ENCODE data around the gene UBIAD1. TPM values are rescaled to one million over a fixed set of nuclear protein-coding genes. Genes with fewer than 3 reads are reported as not detected.

UBIAD1 gene
- total and polyA plus RNA-seq, 2 experiments from 2014 or later: 13.7 to 31.6 TPM

GRCh38 chr1:11286735-11287410 is 13.9 kb downstream of the UBIAD1 start:
- H3K4me3 Mint-ChIP-seq: peak overlapping the region; percentile 60

More at GRCh38 chr1:11286735-11287410, 13.9 kb downstream of the UBIAD1 start:
- Mint-ChIP-seq H3K27ac (peak overlapping the region; percentile 87), H3K27me3 (ENCODE audit: insufficient read depth, low read depth, poor library complexity) (peaks cover 3% of the 10 kb centered on the region), H3K9me3 (no peaks in the 10 kb centered on the region), H3K36me3 (ENCODE audit: low read depth) (peaks cover 52% of the 10 kb centered on the region), H3K4me1 (peaks cover 39% of the 10 kb centered on the region)
- peak; percentile 83 for DNase-seq (ENCODE audit: low spot score)
- peaks cover 25% of the 10 kb centered on the region for H3F3A ChIP-seq (replicated peaks; ENCODE audit: low read depth)
- peak; percentile 90 for ATAC-seq
- H3K79me2 ChIP-seq (replicated peaks; ENCODE audit: insufficient read depth): peaks cover 54% of the 10 kb centered on the region
- no peaks in the 10 kb centered on the region; the same call in 1 of the 2 replicates for H4K20me1 ChIP-seq (replicated peaks; ENCODE audit: insufficient read depth)
- no peaks in the 10 kb centered on the region for H3K36me3 ChIP-seq (ENCODE audit: insufficient read depth)
- H3K4me2 ChIP-seq: peak overlapping the region; percentile 42
- peak overlapping the region; percentile 14; the same call in 1 of the 2 replicates for H3K4me3 ChIP-seq
- H3K27ac ChIP-seq (ENCODE audit: low read depth): peak overlapping the region; percentile 81
- no peaks in the 10 kb centered on the region for H3K9me2 ChIP-seq (ENCODE audit: insufficient read depth)
- H3K4me1 ChIP-seq (ENCODE audit: insufficient read depth): peaks cover 39% of the 10 kb centered on the region
- H2AFZ ChIP-seq: no peak overlapping the region
- TF ChIP-seq ETS1 (IDR thresholded peaks at IDR 0.05): no peak
- TF ChIP-seq ZNF331 (CRISPR knock-in tag; IDR thresholded peaks at IDR 0.05; ENCODE audit: low read depth): no peak
- TF ChIP-seq CREB1 (CRISPR knock-in tag; IDR thresholded peaks at IDR 0.05; ENCODE audit: low read depth): no peak
- TF ChIP-seq JUNB (IDR thresholded peaks at IDR 0.05; ENCODE audit: unreplicated experiment): no peak
- TF ChIP-seq REST (IDR thresholded peaks at IDR 0.05; ENCODE audit: unreplicated experiment): no peak
- no peak for TF ChIP-seq ZNF462 (CRISPR knock-in tag; IDR thresholded peaks at IDR 0.05)
- no peak for TF ChIP-seq STAT1 (IDR thresholded peaks at IDR 0.05; ENCODE audit: unreplicated experiment)
- TF ChIP-seq CTCF (conservative IDR thresholded peaks at IDR 0.05; ENCODE audit: low read depth in 2 of 2): no peak
- TF ChIP-seq POLR2AphosphoS5 (IDR thresholded peaks at IDR 0.05; ENCODE audit: low read depth): no peak
- no peak for TF ChIP-seq ZNF114 (CRISPR knock-in tag; IDR thresholded peaks at IDR 0.05)
- no peak for TF ChIP-seq EZH2 (IDR thresholded peaks at IDR 0.05; ENCODE audit: low read depth, unreplicated experiment)
- TF ChIP-seq EZH2phosphoT487 (IDR thresholded peaks at IDR 0.05; ENCODE audit: unreplicated experiment): no peak
- no peak for TF ChIP-seq NANOG (IDR thresholded peaks at IDR 0.05; ENCODE audit: borderline replicate concordance)
- no peaks in the 10 kb centered on the region for H3K27me3 ChIP-seq (ENCODE audit: insufficient read depth)
